Hepatocyte (in vitro differentiated cells): Measurements from ENCODE around the gene PTPN2.

Experiments
- CTCF ChIP-seq: fragments of 200-600 bp; sonication (generic); IDR thresholded peaks from 2 replicates; pipeline ENCODE4 v1.5.1; 2016; ENCODE audit warnings: antibody characterized with exemption, mild to moderate bottlenecking; ENCODE audit not compliant: poor library complexity
- EZH2 ChIP-seq: fragments of 200-600 bp; sonication (generic); IDR thresholded peaks from 2 replicates; pipeline ENCODE4 v1.6.1; 2016; ENCODE audit warnings: antibody characterized with exemption, mild to moderate bottlenecking, borderline replicate concordance
- EZH2phosphoT487 ChIP-seq: fragments of 200-600 bp; sonication (generic); IDR thresholded peaks from one replicate; pipeline ENCODE4 v1.6.1; 2018; ENCODE audit warnings: antibody characterized with exemption, mild to moderate bottlenecking, low read depth, moderate library complexity; ENCODE audit not compliant: unreplicated experiment, severe bottlenecking

GRCh38 chr18:12884406-12885323, 628 bp upstream of the PTPN2 start:
- TF ChIP-seq CTCF (no peak), EZH2phosphoT487 (no peak), EZH2 (no peak)
